ENCODE measurements around the gene RAX2. TPM values are rescaled to one million over a fixed set of nuclear protein-coding genes. Genes with fewer than 3 reads are reported as not detected.

Gene RAX2
- total and polyA plus RNA-seq, 4 donors: 0.01 TPM; not detected in 3

DNA sequence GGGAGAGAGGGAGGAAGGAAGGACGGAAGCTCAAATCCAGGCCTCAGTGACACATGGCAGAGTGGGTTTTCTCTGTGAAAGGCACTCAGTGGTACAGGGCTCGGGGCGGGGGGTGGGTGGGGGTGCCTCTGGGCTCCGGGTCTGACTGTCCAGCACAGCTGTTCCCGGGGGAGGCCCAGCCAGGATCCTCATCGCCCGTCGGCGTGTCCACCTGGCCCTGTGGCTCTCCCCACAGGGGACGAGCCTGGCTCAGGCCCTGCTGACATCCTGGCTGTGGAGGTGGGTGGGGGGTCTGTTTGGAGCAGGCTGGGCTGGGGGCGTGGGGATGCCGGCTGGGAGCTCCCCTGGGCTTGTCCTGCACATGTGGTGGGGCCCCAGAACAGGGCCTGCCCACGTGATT is 32.4 kb upstream of the RAX2 start:
- ATAC-seq (ENCODE audit: insufficient read depth, low FRiP score) (no peak), DNase-seq (no peak)
- Histone ChIP-seq H3K27ac (ENCODE audit: low read depth in 1 of 2, low read length in 1 of 2) (no peak overlapping the region), H3K4me1 (ENCODE audit: control insufficient read depth in 5 of 5, insufficient read depth in 5 of 5, low read length in 5 of 5) (peaks cover 0 to 13% (median 3%) of the 10 kb centered on the region in 5 donors), H3K36me3 (ENCODE audit: control insufficient read depth in 4 of 4, insufficient read depth in 4 of 4, low read length in 4 of 4) (no peaks in the 10 kb centered on the region), H3K9me3 (ENCODE audit: control insufficient read depth in 4 of 4, insufficient read depth in 3 of 4, low read length in 3 of 4) (no peaks in the 10 kb centered on the region), H3K4me3 (no peak overlapping the region), H3K27me3 (ENCODE audit: control insufficient read depth in 3 of 3, insufficient read depth in 3 of 3, low read length in 2 of 3) (peaks cover 0 to 28% (median 23%) of the 10 kb centered on the region in 3 donors), H3K9ac (ENCODE audit: insufficient read depth in 1 of 2, low read length in 2 of 2) (no peak overlapping the region)
- TF ChIP-seq, protein P1, sequence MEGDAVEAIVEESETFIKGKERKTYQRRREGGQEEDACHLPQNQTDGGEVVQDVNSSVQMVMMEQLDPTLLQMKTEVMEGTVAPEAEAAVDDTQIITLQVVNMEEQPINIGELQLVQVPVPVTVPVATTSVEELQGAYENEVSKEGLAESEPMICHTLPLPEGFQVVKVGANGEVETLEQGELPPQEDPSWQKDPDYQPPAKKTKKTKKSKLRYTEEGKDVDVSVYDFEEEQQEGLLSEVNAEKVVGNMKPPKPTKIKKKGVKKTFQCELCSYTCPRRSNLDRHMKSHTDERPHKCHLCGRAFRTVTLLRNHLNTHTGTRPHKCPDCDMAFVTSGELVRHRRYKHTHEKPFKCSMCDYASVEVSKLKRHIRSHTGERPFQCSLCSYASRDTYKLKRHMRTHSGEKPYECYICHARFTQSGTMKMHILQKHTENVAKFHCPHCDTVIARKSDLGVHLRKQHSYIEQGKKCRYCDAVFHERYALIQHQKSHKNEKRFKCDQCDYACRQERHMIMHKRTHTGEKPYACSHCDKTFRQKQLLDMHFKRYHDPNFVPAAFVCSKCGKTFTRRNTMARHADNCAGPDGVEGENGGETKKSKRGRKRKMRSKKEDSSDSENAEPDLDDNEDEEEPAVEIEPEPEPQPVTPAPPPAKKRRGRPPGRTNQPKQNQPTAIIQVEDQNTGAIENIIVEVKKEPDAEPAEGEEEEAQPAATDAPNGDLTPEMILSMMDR (IDR thresholded peaks at IDR 0.05; ENCODE audit: control extremely low read depth, extremely low read depth): no peak
- 82 to 90% methylated on average over 10 to 13 of the region's 13 CpGs for WGBS, 2 donors

DNA sequence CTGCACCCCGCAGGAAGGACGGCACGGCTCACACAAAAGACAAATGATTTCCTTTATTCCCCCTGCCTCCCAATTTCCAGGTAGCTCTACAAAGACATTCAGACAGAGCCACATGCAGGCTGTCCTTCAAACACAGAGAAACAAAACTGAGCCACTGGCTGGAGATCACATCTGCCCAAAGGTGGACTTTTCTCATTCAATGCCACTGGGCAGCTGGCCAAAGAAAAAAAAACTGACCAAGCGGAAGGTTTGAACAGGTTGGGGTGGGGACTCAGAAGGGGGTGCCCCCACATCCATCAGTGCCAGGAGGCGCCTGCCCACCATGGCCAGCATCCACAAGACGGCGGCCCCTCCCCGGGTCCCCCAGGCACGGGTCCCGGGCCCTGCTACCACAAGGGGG is 32.0 kb upstream of the RAX2 start:
- 81 to 85% methylated on average over 10 of the region's 10 CpGs for WGBS, 2 donors
- Histone ChIP-seq H3K27me3 (ENCODE audit: control insufficient read depth in 3 of 3, insufficient read depth in 3 of 3, low read length in 2 of 3) (peaks cover 0 to 28% (median 23%) of the 10 kb centered on the region in 3 donors), H3K4me1 (ENCODE audit: control insufficient read depth in 5 of 5, insufficient read depth in 5 of 5, low read length in 5 of 5) (peaks cover 0 to 13% (median 3%) of the 10 kb centered on the region in 5 donors), H3K4me3 (no peak overlapping the region), H3K27ac (ENCODE audit: low read depth in 1 of 2, low read length in 1 of 2) (no peak overlapping the region), H3K9ac (ENCODE audit: insufficient read depth in 1 of 2, low read length in 2 of 2) (no peak overlapping the region), H3K36me3 (ENCODE audit: control insufficient read depth in 4 of 4, insufficient read depth in 4 of 4, low read length in 4 of 4) (no peaks in the 10 kb centered on the region), H3K9me3 (ENCODE audit: control insufficient read depth in 4 of 4, insufficient read depth in 3 of 4, low read length in 3 of 4) (no peaks in the 10 kb centered on the region)
- no peak for DNase-seq
- TF ChIP-seq, protein P1 (IDR thresholded peaks at IDR 0.05; ENCODE audit: control extremely low read depth, extremely low read depth): no peak
- no peak for ATAC-seq (ENCODE audit: insufficient read depth, low FRiP score)

DNA sequence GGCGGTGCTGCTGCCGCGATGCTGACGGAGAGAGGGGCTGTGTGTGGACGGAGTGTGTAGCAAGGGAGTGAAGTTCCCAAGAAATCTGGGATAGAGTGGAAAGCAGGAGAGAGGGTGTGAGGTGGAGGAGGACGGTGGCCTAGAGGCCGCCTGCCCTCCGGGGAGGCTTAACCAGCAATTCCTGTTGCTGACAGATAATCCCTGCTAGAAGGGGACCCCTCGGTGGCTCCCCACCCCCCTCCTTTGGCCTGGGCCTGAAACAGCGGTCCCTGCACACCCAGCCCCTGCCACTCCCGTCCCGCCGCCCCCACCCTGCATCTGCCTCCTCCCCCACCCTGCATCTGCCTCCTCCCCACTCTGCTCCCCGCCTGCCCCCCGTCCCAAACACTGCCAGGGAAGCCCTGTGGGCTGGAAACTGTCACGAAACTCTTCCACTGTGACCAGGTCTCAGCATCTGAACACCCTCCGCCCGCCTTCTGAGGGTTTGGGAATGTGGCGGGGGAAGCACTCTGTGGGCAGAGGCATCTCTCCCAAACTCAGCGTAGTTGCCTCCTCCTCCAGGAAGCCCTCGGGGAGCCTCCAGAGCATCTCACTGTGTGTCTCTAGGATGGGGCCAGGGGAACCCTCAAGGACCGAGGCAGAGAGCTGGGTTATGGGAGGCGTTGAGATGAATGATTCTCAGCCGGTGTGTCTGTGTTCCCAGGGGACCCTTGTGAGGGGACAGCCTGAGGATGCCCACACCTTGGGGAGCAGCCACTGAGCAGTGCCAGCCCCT is 31.3 kb upstream of the RAX2 start:
- Histone ChIP-seq H3K36me3 (ENCODE audit: control insufficient read depth in 4 of 4, insufficient read depth in 4 of 4, low read length in 4 of 4) (no peaks in the 10 kb centered on the region), H3K4me3 (no peak overlapping the region), H3K4me1 (ENCODE audit: control insufficient read depth in 5 of 5, insufficient read depth in 5 of 5, low read length in 5 of 5) (peaks cover 0 to 13% (median 3%) of the 10 kb centered on the region in 5 donors), H3K9me3 (ENCODE audit: control insufficient read depth in 4 of 4, insufficient read depth in 3 of 4, low read length in 3 of 4) (no peaks in the 10 kb centered on the region), H3K9ac (ENCODE audit: insufficient read depth in 1 of 2, low read length in 2 of 2) (no peak overlapping the region), H3K27ac (ENCODE audit: low read depth in 1 of 2, low read length in 1 of 2) (no peak overlapping the region), H3K27me3 (ENCODE audit: control insufficient read depth in 3 of 3, insufficient read depth in 3 of 3, low read length in 2 of 3) (peaks cover 0 to 28% (median 23%) of the 10 kb centered on the region in 3 donors)
- TF ChIP-seq, protein P1 (IDR thresholded peaks at IDR 0.05; ENCODE audit: control extremely low read depth, extremely low read depth): no peak
- 86 to 92% methylated on average over 23 to 24 of the region's 24 CpGs for WGBS, 2 donors
- DNase-seq: no peak
- no peak for ATAC-seq (ENCODE audit: insufficient read depth, low FRiP score)

All from lung (tissue), 12 donors.